Neural progenitor cell (in vitro differentiated cells): ENCODE results near the gene ACOD1. TPM values are rescaled to one million over a fixed set of nuclear protein-coding genes. Genes with fewer than 3 reads are reported as not detected.
A peak's percentile ranks its signal among the peaks of the same experiment; 100 is the strongest.

Experiments used
- DNase-seq: peaks from one replicate; pipeline ENCODE4 v3.0.0-alpha.2; 2016; ENCODE audit warnings: low spot score
- H2AFZ ChIP-seq: fragments of 200-600 bp; sonication (generic); replicated peaks from 2 replicates; pipeline ENCODE4 v1.6.1; 2016; ENCODE audit warnings: antibody characterized with exemption
- H3F3A ChIP-seq: fragments of 200-600 bp; sonication (generic); 2 replicates; pipeline ENCODE4 v1.6.1; 2016; ENCODE audit warnings: antibody characterized with exemption, low read depth
- H3K27ac ChIP-seq: fragments of 200-600 bp; sonication (generic); 2 replicates; pipeline ENCODE4 v1.5.1; 2016; ENCODE audit warnings: mild to moderate bottlenecking
- H3K27me3 ChIP-seq: fragments of 200-600 bp; sonication (generic); 2 replicates; pipeline ENCODE4 v1.6.1; 2016; ENCODE audit warnings: mild to moderate bottlenecking, moderate library complexity
- H3K36me3 ChIP-seq: fragments of 200-600 bp; sonication (generic); 2 replicates; pipeline ENCODE4 v1.5.1; 2016
- H3K4me1 ChIP-seq: fragments of 200-600 bp; sonication (generic); 2 replicates; pipeline ENCODE4 v1.6.1; 2016; ENCODE audit warnings: mixed run types
- H3K4me2 ChIP-seq: fragments of 200-600 bp; sonication (generic); 2 replicates; pipeline ENCODE4 v1.6.1; 2016
- H3K4me3 ChIP-seq: fragments of 200-600 bp; sonication (generic); 2 replicates; pipeline ENCODE4 v1.5.1; 2016
- H3K79me2 ChIP-seq: fragments of 200-600 bp; sonication (generic); 2 replicates; pipeline ENCODE4 v1.6.1; 2016; ENCODE audit warnings: low read depth
- H3K9ac ChIP-seq: fragments of 200-600 bp; sonication (generic); 2 replicates; pipeline ENCODE4 v1.6.1; 2016
- H3K9me3 ChIP-seq: fragments of 200-600 bp; sonication (generic); 2 replicates; pipeline ENCODE4 v1.5.1; 2016; ENCODE audit warnings: low read depth
- H4K20me1 ChIP-seq: fragments of 200-600 bp; sonication (generic); 2 replicates; pipeline ENCODE4 v1.6.1; 2016; ENCODE audit warnings: low read depth
- H3K27ac Mint-ChIP-seq: 3 replicates; pipeline ENCODE4 v1.8.0; 2021; ENCODE audit warnings: mixed read lengths
- H3K27me3 Mint-ChIP-seq: 2 replicates; pipeline ENCODE4 v1.8.0; 2022; ENCODE audit warnings: low read depth, mild to moderate bottlenecking, inconsistent platforms, moderate library complexity, mixed read lengths; ENCODE audit not compliant: insufficient read depth
- H3K36me3 Mint-ChIP-seq: 3 replicates; pipeline ENCODE4 v1.8.0; 2021; ENCODE audit warnings: mixed read lengths
- H3K4me1 Mint-ChIP-seq: 3 replicates; pipeline ENCODE4 v1.8.0; 2021; ENCODE audit warnings: mixed read lengths
- H3K4me3 Mint-ChIP-seq: 3 replicates; pipeline ENCODE4 v1.8.0; 2021; ENCODE audit warnings: mild to moderate bottlenecking, moderate library complexity, mixed read lengths
- H3K9me3 Mint-ChIP-seq: 3 replicates; pipeline ENCODE4 v1.8.0; 2020; ENCODE audit warnings: mixed read lengths
- EZH2 ChIP-seq: fragments of 200-600 bp; sonication (generic); IDR thresholded peaks from 2 replicates; pipeline ENCODE4 v1.6.1; 2017; ENCODE audit warnings: antibody characterized with exemption, mild to moderate bottlenecking, moderate library complexity
- EZH2phosphoT487 ChIP-seq: fragments of 200-600 bp; sonication (generic); IDR thresholded peaks from 2 replicates; pipeline ENCODE4 v1.6.1; 2017; ENCODE audit warnings: antibody characterized with exemption
- total RNA-seq: library from RNA; depleted of rRNA; stranded (reverse); fragments of >200 nt; gene quantifications from 2 replicates; pipeline ENCODE4 v1.2.3, GENCODE V29; 2015; ENCODE audit warnings: low replicate concordance
- TF ChIP-seq, protein P1 (sequence below): fragments of 200-600 bp; sonication (generic); IDR thresholded peaks from 2 replicates; pipeline ENCODE4 v1.5.1; 2017; ENCODE audit warnings: antibody characterized with exemption, mild to moderate bottlenecking

Gene ACOD1
- total RNA-seq, 1 donor from 2014 or later, result not detected

DNA sequence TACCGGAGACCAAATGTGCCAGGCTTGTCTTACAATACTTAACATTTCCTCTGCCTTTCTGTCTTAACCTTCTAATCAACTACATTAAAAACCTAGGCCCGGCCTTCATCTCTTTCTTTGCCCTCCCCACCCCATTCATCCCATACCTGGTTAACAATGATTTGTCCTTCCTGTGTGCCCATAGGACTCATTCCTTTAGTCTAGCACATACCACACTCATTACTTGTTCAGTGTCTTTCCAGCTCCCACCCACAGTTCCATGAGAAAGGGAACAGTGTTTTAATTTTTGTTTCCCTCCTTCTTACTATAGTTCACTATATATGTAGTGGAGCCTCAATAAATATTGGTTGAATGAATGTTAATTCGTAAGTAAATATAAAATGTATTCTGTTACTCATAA, 46.0 kb downstream of the ACOD1 start:
- Histone ChIP-seq H3K27ac (no peak overlapping the region), H4K20me1 (no peaks in the 10 kb centered on the region), H3K27me3 (no peaks in the 10 kb centered on the region), H3K4me2 (no peak overlapping the region), H3K36me3 (no peaks in the 10 kb centered on the region), H3K4me1 (peaks cover 8% of the 10 kb centered on the region), H3K9ac (no peak overlapping the region), H3K4me3 (no peak overlapping the region), H3K79me2 (peaks cover 22% of the 10 kb centered on the region), H3F3A (peaks cover 7% of the 10 kb centered on the region), H2AFZ (no peak overlapping the region), H3K9me3 (no peaks in the 10 kb centered on the region)
- Mint-ChIP-seq H3K9me3 (no peaks in the 10 kb centered on the region), H3K36me3 (peaks cover 18% of the 10 kb centered on the region), H3K4me1 (peaks cover 17% of the 10 kb centered on the region), H3K27me3 (peaks cover 3% of the 10 kb centered on the region), H3K4me3 (peak overlapping the region; percentile 20), H3K27ac (no peak overlapping the region)
- DNase-seq, result no peak
- TF ChIP-seq EZH2 (no peak), EZH2phosphoT487 (no peak)
- TF ChIP-seq, protein P1, sequence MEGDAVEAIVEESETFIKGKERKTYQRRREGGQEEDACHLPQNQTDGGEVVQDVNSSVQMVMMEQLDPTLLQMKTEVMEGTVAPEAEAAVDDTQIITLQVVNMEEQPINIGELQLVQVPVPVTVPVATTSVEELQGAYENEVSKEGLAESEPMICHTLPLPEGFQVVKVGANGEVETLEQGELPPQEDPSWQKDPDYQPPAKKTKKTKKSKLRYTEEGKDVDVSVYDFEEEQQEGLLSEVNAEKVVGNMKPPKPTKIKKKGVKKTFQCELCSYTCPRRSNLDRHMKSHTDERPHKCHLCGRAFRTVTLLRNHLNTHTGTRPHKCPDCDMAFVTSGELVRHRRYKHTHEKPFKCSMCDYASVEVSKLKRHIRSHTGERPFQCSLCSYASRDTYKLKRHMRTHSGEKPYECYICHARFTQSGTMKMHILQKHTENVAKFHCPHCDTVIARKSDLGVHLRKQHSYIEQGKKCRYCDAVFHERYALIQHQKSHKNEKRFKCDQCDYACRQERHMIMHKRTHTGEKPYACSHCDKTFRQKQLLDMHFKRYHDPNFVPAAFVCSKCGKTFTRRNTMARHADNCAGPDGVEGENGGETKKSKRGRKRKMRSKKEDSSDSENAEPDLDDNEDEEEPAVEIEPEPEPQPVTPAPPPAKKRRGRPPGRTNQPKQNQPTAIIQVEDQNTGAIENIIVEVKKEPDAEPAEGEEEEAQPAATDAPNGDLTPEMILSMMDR, result no peak

DNA sequence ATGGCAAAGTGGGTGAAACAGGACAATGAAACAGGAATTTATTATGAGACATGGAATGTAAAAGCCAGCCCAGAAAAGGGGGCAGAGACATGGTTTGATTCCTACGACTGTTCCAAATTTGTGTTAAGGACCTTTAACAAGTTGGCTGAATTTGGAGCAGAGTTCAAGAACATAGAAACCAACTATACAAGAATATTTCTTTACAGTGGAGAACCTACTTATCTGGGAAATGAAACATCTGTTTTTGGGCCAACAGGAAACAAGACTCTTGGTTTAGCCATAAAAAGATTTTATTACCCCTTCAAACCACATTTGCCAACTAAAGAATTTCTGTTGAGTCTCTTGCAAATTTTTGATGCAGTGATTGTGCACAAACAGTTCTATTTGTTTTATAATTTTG, 52.2 kb downstream of the ACOD1 start:
- H3K4me1 Mint-ChIP-seq, result no peaks in the 10 kb centered on the region
- Histone ChIP-seq H3K79me2 (peaks cover 5% of the 10 kb centered on the region), H3K27ac (no peak overlapping the region), H2AFZ (no peak overlapping the region), H3K4me3 (no peak overlapping the region), H3K27me3 (no peaks in the 10 kb centered on the region), H3K9ac (no peak overlapping the region), H3K9me3 (no peaks in the 10 kb centered on the region), H4K20me1 (peaks cover 5% of the 10 kb centered on the region), H3K36me3 (no peaks in the 10 kb centered on the region), H3K4me2 (no peak overlapping the region), H3K4me1 (no peaks in the 10 kb centered on the region), H3F3A (peaks cover 18% of the 10 kb centered on the region)
- H3K9me3 Mint-ChIP-seq, result no peaks in the 10 kb centered on the region
- no peaks in the 10 kb centered on the region for H3K27me3 Mint-ChIP-seq
- no peak for TF ChIP-seq EZH2phosphoT487
- TF ChIP-seq EZH2, result no peak
- TF ChIP-seq, protein P1, result no peak
- H3K36me3 Mint-ChIP-seq, result peaks cover 22% of the 10 kb centered on the region
- DNase-seq, result no peak
- no peak overlapping the region for H3K4me3 Mint-ChIP-seq
- H3K27ac Mint-ChIP-seq, result no peak overlapping the region

DNA sequence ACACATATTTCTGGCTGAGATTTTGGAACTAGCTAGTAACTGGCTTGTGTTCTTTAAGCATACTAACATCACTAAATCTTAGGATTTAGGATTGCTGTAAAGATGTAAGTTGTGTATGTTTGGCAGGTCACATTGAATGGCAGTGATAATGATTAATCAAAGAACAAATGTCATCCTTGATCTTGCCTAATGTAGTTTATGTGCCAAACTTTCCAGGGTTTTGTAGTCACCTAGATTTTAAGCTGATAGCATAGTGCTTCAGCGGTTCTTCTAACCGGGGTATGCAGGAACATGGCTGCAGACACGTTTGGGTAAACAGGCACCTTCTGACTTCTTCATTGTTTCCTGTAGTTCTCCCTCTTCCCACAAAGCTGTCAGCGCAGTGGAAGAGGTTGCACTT, 53.2 kb downstream of the ACOD1 start:
- Mint-ChIP-seq H3K4me3 (no peak overlapping the region), H3K27ac (no peak overlapping the region), H3K27me3 (no peaks in the 10 kb centered on the region), H3K9me3 (no peaks in the 10 kb centered on the region), H3K36me3 (peaks cover 18% of the 10 kb centered on the region), H3K4me1 (no peaks in the 10 kb centered on the region)
- Histone ChIP-seq H3K27me3 (no peaks in the 10 kb centered on the region), H3K27ac (no peak overlapping the region), H3K9me3 (no peaks in the 10 kb centered on the region), H2AFZ (no peak overlapping the region), H3K4me2 (no peak overlapping the region), H3K36me3 (no peaks in the 10 kb centered on the region), H3K79me2 (peaks cover 5% of the 10 kb centered on the region), H3K9ac (no peak overlapping the region), H3F3A (peaks cover 18% of the 10 kb centered on the region), H3K4me3 (no peak overlapping the region), H4K20me1 (peaks cover 5% of the 10 kb centered on the region), H3K4me1 (no peaks in the 10 kb centered on the region)
- TF ChIP-seq, protein P1, result no peak
- no peak for TF ChIP-seq EZH2
- TF ChIP-seq EZH2phosphoT487, result no peak
- no peak for DNase-seq
